Hippocampal formation (tissue), 2 donors: ENCODE results near the gene COL27A1.
A peak's percentile ranks its signal among the peaks of the same experiment; 100 is the strongest.

Source experiments
- DNase-seq, 2 donors: peaks; one replicate each; lab custom pipeline; 2025; lab: John Stamatoyannopoulos, UW

The COL27A1 gene

GRCh38 chr9:114155263-114155994 lies at the start of gene COL27A1:
COL27A1 (plus strand) TSS chr9:114155537; CDS start chr9:114155951, 414 bp downstream.
- DNase-seq, result peak; percentile 42 to 72

GRCh38 chr9:114107286-114108001 lies 47.9 kb upstream of the COL27A1 start:
- DNase-seq, result no peak

- DNase-seq, result peak; percentile 65 to 79
These were observed 47.1 kb upstream of the COL27A1 start for GRCh38 chr9:114108016-114108833.

- no peak for DNase-seq
These were observed 46.2 kb upstream of the COL27A1 start for GRCh38 chr9:114109124-114109523.

- no peak for DNase-seq
These were observed 45.2 kb upstream of the COL27A1 start for GRCh38 chr9:114110180-114110579.

- DNase-seq, result no peak
These were observed 43.0 kb upstream of the COL27A1 start for GRCh38 chr9:114112325-114112724.

- no peak for DNase-seq
These were observed 42.4 kb upstream of the COL27A1 start for GRCh38 chr9:114112778-114113584.

- DNase-seq, result no peak
These were observed 41.0 kb upstream of the COL27A1 start for GRCh38 chr9:114114364-114114763.

GRCh38 chr9:114115654-114116125 lies 39.6 kb upstream of the COL27A1 start:
- no peak for DNase-seq

GRCh38 chr9:114116126-114116747 lies 39.1 kb upstream of the COL27A1 start:
- DNase-seq, result no peak

GRCh38 chr9:114117614-114117995 lies 37.7 kb upstream of the COL27A1 start:
- no peak for DNase-seq

GRCh38 chr9:114117996-114118830 lies 37.1 kb upstream of the COL27A1 start:
- DNase-seq, result peak in 1 of 2 donors; percentile 51

- no peak for DNase-seq
These were observed 35.8 kb upstream of the COL27A1 start for GRCh38 chr9:114119242-114120191.

GRCh38 chr9:114120192-114121014 lies 34.9 kb upstream of the COL27A1 start:
- DNase-seq, result no peak

GRCh38 chr9:114121227-114122135 lies 33.9 kb upstream of the COL27A1 start:
- no peak for DNase-seq

- DNase-seq, result no peak
These were observed 33.0 kb upstream of the COL27A1 start for GRCh38 chr9:114122136-114123027.
